NCI-H1092 (cell line): ENCODE results near the gene CA10.
A peak's percentile ranks its signal among the peaks of the same experiment; 100 is the strongest.

Experiments used
- DNase-seq: peaks from one replicate; lab custom pipeline; 2025; lab: John Stamatoyannopoulos, UW

The CA10 gene

GRCh38 chr17:51724043-51724580, 434.4 kb downstream of the CA10 start:
- no peak for DNase-seq

GRCh38 chr17:51722994-51723393, 435.5 kb downstream of the CA10 start:
- DNase-seq: no peak

DNA sequence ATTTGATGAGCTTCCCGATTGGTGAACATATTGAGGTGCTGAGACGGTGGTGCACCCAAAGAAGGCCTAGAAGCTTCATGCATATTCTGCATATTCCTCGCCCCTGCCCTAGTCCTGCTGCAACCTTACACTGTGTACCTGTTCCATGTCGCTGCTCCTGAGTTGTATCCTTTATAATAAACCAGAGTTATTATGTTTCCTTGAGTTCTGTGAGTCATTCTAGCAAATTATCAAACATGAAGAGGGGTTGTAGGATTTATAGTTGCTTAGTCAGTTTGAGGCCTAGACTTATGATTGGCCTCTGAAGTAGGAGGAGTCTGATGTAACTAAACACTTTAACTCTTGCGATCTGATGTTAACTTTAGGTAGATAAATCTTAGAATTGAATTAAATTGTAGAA, 436.8 kb downstream of the CA10 start:
- DNase-seq: no peak

DNA sequence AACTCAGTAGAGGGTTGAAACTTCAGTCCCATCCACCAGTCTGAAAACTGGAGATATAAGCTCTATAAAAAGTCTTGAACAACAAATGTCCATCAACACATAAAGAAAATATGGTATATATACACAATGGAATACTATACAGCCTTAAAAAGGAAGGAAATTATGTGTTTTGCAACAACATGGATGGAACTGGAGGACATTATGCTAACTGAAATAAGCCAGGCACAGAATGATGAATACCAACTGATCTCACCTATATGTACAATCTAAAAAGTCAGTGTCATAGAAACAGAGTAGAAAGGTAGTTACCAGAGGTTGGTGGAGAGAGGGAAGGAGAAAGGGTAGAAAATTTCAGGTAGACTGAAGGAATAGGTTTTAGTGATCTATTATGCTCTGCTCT, 438.1 kb downstream of the CA10 start:
- DNase-seq: no peak

DNA sequence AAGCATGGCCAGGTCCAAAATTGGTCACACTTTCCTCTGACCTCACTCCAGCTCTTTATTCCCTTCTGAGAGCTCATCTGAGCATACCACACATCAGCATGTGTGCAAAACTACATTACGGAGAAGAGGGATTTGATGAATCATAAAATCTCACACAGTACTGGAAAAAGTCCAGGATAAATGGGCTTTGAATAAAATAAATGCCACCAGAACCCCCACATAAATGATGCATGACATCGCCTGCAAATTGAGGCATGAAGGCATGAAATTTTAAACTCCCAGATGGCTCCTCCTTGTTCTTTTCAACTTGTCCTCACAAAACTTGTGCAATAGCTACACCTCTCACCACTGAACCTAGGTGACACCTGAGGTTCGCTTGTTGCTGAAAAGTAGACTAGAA, 439.5 kb downstream of the CA10 start:
- no peak for DNase-seq

DNA sequence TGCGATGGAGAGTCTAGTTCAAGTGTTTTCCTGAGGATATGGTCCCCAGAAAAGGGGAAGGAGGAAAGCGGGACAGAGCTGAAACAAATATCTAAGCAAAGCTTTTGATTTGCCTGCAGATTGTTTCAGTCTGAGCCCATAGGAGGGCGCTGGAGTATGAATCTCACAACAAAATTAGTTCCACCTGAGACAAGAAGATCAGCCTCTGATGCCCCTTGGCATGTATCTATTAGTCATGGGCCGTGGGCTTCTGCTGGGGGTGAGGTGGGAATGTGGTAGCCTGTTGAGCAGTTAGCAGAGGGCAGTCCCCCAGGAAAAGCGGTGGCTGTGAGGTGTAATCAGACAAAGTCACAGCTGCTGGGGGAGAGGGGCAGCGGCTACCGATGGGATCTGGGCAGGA, 446.9 kb downstream of the CA10 start:
- DNase-seq: no peak

- DNase-seq: no peak
Observed at GRCh38 chr17:51710634-51710979, 447.9 kb downstream of the CA10 start.

DNA sequence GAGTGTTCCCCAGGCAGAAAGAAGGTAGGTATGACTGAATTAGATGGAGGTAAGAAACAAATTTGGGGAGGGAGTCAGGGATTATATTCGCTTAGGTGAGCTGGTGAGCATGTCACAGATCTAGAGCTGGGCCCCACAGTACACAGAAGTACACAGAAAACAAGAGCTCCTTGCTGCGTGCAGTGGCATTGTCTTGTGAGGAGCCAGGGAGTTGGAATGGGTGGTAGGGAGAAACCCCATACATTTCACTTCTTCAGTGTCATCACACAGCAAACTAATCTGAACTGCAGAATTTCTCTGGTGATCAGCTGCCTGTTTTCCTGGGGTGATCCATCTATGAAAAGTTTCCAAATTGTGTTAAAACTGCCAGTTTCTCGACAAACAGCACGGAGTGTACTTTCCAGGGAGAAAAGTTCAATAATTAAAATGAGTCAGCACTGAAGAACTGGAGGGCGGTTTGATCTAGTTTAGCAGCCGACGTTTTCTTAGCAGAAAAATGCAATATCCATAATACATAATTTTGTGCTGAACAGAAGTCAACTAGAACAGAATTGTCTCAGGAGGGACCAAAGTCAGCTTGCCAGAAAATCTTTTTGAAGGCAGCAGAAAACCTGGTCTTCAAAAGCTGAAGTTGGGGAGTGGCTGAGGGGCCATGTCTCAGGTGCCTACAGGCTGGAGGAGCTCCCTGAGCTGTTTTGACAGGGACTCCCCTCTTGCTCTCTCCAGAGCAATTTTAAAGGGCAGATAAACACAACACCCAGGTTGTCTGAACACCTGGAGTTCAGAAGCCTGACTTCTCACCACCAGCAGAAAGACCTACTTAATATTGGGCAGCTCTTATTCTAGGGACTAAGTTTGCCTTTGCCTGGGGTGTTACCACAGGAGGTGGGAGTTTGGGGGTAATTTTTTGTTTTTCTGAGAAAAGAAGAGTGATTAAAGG, 448.6 kb downstream of the CA10 start:
- no peak for DNase-seq

DNA sequence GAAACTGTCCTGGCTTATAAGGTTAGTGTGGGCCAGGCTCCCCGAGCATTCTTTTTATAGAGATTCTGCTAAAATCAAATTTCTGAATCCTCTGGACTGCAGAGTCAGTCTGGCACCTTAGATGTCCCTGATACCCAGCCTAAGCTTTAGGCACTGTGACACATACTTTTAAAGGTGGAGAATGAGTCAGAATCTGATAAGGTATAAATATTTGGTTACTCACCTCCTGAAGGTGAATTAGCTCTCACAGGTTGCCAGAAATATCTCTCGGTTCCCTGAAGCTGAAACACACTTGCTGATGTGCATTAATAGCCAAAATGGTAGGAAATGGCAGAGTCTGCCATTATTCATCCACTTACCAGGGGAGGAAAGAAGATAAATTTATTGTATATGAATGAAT, 451.3 kb downstream of the CA10 start:
- no peak for DNase-seq

DNA sequence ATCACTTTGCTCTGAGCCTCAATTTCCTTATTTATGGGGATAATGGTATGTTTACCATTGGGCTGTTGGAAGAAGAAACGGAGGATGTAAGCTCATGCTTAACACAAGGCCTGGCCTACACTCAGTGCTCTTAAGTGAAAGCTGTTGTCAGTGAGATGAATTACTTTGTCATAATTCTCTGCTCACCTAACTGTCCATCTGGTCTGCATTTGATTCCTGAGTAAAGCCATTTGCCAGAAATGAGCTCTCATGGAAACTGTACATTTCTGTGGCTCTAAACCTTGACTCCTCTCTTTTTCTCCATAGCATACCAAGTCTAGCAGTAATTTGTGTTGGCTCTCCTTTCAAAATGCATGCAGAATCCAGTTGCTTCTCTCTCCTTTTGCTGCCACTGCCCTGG, 452.4 kb downstream of the CA10 start:
- DNase-seq: no peak

DNA sequence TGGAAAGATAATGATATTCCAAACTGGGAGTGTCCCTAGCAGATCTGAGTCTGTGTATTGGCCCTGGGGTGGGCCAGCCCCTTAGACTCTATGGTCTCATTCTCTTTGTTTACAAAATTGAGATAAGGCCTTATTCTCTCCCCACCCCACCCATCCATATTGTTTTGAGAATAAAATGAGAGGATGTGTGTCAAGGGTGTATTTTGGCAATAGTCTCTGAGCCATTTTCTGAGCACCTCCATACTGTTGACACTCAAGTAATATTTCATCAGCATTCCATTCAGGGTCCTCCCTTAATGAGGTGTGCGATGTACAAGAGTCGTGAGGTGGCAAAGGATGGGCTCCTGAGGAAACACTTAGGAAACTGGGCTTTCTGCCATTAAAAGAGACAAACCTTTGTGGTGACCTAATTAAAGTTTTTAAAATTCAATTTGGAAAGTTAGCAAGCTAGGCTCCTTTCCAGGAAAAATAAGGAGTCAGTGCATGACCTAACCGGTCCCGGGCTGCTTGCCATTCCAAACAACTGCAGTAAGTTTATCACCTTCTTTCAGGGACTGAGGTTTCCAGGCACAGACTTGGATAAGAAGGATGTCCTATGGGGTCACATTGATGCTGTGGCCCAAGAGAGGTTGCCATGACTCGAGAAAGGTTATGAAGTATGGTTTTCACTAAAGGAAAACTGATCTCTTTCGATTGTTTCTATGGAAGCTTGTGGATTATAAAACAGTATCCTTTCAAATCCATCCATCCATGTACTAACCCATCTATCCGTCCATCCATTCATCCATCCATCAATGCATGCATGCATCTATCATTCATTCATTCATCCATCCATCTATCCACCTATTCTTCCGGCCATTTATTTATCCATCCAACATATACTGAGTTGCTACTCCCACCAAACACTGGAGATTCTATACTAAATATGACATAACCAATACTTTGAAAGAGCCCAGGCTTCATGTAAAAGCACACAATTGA, 454.9 kb downstream of the CA10 start:
- DNase-seq: no peak

DNA sequence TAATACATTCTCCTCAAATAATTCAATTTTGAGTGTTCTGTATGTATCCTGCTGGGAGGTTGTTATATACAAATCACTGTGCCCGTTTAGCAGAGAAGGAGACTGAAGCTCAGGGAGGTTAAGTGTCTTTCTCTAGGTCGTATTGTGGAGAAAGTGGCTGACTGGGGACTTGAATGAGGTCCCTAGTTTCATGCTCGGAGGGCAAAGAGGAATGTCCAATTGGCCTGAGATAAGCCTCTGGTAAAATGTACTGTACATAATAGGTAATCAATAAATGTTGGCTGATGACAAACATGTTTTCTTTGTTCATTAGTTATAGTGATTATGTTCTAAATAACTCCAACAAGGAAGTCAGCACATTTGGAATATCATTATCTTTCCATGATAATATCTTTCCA, 455.6 kb downstream of the CA10 start:
- DNase-seq: no peak

- no peak for DNase-seq
Observed at GRCh38 chr17:51701501-51701900, 457.0 kb downstream of the CA10 start.

DNA sequence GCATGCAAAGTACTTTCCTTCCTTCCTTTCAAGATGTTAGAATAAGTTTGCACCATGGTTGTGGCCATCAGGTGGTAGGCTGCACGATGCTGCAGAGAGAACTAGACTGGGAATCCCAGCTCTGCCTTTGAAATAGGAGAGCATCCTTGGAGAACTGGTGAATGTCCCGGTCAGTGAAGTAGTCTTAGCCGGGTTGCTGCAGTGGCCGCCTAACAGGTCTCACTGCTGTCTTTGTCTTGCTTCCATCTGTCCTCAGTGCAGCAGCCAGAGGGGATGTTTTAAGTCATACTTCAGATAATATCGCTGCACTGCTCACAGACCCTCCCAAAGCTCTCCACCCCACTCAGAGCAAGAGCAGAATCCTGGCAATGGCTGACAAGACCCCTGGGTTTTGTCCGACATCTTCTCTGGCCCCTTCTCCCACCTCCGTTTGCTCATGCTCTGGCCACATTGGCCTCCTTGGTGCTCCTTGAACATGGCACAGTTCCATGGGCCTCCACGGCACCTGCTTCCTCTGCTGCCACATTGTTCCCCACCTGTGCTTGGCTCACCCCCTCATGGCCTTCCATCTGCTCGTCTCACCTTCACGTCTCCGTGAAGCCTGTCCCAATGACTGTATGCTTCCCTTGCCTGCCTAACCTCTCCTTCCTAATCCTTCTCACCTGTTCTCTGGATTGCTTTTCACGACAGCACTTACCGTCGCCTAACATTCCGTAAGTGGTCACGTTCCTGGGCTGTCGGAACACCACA, 458.3 kb downstream of the CA10 start:
- DNase-seq: no peak

GRCh38 chr17:51699303-51699702, 459.2 kb downstream of the CA10 start:
- no peak for DNase-seq

GRCh38 chr17:51692917-51693316, 465.6 kb downstream of the CA10 start:
- no peak for DNase-seq

- no peak for DNase-seq
Observed at GRCh38 chr17:51687887-51688286, 470.6 kb downstream of the CA10 start.

DNA sequence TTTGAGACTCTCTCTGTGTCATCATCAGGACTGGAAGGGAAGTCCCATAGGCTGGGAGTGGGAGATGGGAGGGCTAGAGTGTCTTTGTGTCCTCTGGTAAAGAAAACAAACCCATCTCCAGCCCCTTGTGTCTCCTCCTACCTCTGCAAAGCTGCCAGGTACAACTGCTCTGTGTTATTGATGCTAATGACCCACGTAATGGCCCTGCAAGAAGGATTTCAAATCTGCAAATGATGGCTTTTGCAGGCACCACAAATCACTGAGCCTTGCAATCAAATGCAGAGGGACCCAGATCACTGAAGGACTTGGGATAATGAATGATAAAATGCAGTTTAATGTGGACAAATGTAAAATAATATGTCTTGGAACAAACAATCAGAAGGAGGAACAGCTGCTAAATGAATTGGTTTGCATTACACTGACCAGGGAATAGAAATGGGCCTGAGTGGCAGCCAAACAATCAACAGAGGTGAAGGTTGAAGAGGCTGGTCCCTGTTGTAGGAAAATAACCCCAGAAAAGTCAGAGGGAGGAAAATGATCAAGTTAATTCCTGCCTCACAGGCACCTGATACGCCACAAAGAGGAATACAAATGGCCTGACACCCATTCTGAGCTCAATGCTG, 473.1 kb downstream of the CA10 start:
- peak; percentile 51 for DNase-seq

GRCh38 chr17:51684214-51684613, 474.3 kb downstream of the CA10 start:
- no peak for DNase-seq

GRCh38 chr17:51683291-51683690, 475.2 kb downstream of the CA10 start:
- no peak for DNase-seq

DNA sequence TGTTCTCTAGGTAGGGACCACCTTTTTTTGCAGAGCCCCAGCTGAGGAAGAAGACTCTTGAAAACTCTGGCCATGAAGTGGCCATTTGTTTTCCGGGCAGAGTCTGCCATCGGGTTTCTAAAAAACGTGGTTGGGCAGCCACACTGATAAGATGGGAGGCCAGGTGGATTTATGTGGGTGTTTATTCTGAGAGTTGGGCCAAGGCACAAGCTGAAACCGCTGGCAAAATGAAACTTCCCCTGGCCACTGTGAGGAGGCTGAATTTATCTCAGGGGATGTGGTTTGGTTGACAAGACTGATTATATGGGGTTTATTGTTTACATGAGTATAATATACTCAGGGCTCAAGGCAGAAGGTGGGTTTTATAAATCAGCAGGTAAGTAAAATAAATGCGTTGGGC, 476.4 kb downstream of the CA10 start:
- no peak for DNase-seq
